HepG2 (cell line): ENCODE results near the gene SLC16A5. TPM values are rescaled to one million over a fixed set of nuclear protein-coding genes. Genes with fewer than 3 reads are reported as not detected.

ENCODE experiments used
- ETV5 ChIP-seq: IDR thresholded peaks from 2 replicates; pipeline ENCODE4 v1.6.1; 2018; ENCODE audit warnings: missing biosample characterization, missing genetic modification reagents, inconsistent platforms, borderline replicate concordance
- KLF6 ChIP-seq: IDR thresholded peaks from 2 replicates; pipeline ENCODE4 v1.8.0; 2016; ENCODE audit warnings: missing biosample characterization, missing genetic modification reagents
- NFKBIZ ChIP-seq: IDR thresholded peaks from 2 replicates; pipeline ENCODE4 v1.6.1; 2018; ENCODE audit warnings: missing genetic modification reagents, missing compliant biosample characterization
- SMAD3 ChIP-seq: sonication (generic); formaldehyde crosslinking; IDR thresholded peaks from 2 replicates; pipeline ENCODE4 v1.4.0; 2020; ENCODE audit warnings: missing genetic modification reagents
- STAG1 ChIP-seq: sonication (generic); formaldehyde crosslinking; IDR thresholded peaks from 2 replicates; pipeline ENCODE4 v1.4.0; 2020; ENCODE audit warnings: missing genetic modification reagents
- ZNF17 ChIP-seq: sonication (generic); formaldehyde crosslinking; IDR thresholded peaks from 2 replicates; pipeline ENCODE4 v1.5.0; 2020; ENCODE audit warnings: mild to moderate bottlenecking, missing genetic modification reagents
- ZNF224 ChIP-seq: sonication (generic); formaldehyde crosslinking; IDR thresholded peaks from 2 replicates; pipeline ENCODE4 v1.5.0; 2020; ENCODE audit warnings: mild to moderate bottlenecking, missing genetic modification reagents
- ZSCAN29 ChIP-seq: sonication (generic); formaldehyde crosslinking; conservative IDR thresholded peaks from 2 replicates; pipeline ENCODE4 v1.4.0; 2020; ENCODE audit warnings: mild to moderate bottlenecking, missing genetic modification reagents
- polyA plus RNA-seq, 8 experiments: library from polyadenylated mRNA; depleted of rRNA in 3 of 8; stranded (reverse) in 7 of 8; unstranded in 1 of 8; fragments of >200 nt; fragmentation: Illumina TruSeq in 4 of 8; extraction: Trizol in 4 of 8; gene quantifications; 2 replicates each; pipeline versions ENCODE4 v1.2.1 to v1.2.3, GENCODE V29; 2011 to 2016; ENCODE audit warnings: low read depth in 4 of 8, missing spikeins in 1 of 8, mixed read lengths in 1 of 8; ENCODE audit not compliant: insufficient read depth in 1 of 8
- total RNA-seq, 5 experiments: library from RNA; depleted of rRNA; stranded (reverse); fragments of >200 nt; fragmentation: Illumina TruSeq; extraction: Trizol; gene quantifications; 2 replicates each; pipeline ENCODE4 v1.2.3, GENCODE V29; 2016; ENCODE audit warnings: low read depth in 1 of 5
- TF ChIP-seq, protein P1 (sequence below): sonication (generic); formaldehyde crosslinking; conservative IDR thresholded peaks from 2 replicates; pipeline ENCODE4 v1.8.0; 2022; ENCODE audit warnings: mild to moderate bottlenecking, moderate library complexity, missing genetic modification reagents
- TF ChIP-seq, protein P2 (sequence below): sonication (generic); formaldehyde crosslinking; IDR thresholded peaks from 2 replicates; pipeline ENCODE4 v1.4.0; 2020; ENCODE audit warnings: missing genetic modification reagents
- TF ChIP-seq, protein P3 (sequence below): IDR thresholded peaks from 2 replicates; pipeline ENCODE4 v1.4.0; 2020; ENCODE audit warnings: mild to moderate bottlenecking, missing genetic modification reagents
- TF ChIP-seq, protein P4 (sequence below): sonication (generic); formaldehyde crosslinking; IDR thresholded peaks from 2 replicates; pipeline ENCODE4 v1.4.0; 2020; ENCODE audit warnings: missing genetic modification reagents
- TF ChIP-seq, protein P5 (sequence below): sonication (generic); formaldehyde crosslinking; IDR thresholded peaks from 2 replicates; pipeline ENCODE4 v1.4.0; 2020; ENCODE audit warnings: mild to moderate bottlenecking, missing genetic modification reagents
- TF ChIP-seq, protein P6 (sequence below): sonication (generic); formaldehyde crosslinking; IDR thresholded peaks from 2 replicates; pipeline ENCODE4 v1.4.0; 2020; ENCODE audit warnings: missing genetic modification reagents

Gene SLC16A5
- total and polyA plus RNA-seq, 2 of the 13 experiments (the other 11 are each of a cell fraction or from before 2014, with no cell fraction given) = 0.69 to 5.6 TPM

DNA sequence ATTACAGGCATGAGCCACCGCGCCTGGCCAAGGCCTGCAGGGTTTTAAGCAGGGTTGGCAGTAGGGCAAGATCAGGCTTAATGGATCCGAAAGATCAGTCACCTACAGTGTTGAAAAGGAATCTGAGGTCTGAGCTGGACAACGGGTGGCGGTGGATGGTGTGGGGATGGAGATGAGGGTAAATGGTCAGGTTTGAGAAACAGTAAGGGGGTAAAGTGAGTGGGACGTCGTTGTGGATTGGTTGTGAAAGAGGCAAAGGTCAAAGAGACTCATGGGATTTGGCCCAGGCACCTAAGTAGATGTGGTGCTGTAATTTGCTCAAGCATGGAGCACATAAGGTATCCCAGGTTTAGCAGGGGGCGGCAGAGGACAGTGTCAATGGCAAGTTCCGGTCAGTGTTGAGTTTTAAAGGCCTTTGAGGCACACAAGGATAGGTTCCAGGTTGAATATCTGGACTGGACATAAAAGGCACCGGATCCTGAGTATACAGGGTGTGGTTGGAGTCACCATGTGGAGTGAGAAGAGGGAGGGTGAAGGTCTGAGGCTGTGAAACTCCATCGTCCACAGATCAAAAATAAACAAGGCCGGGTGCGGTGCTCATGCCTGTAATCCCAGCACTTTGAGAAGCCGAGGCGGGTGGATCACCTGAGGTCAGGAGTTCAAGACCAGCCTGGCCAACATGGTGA is 1.1 kb upstream of the SLC16A5 start (continued):
- TF ChIP-seq, protein P1, sequence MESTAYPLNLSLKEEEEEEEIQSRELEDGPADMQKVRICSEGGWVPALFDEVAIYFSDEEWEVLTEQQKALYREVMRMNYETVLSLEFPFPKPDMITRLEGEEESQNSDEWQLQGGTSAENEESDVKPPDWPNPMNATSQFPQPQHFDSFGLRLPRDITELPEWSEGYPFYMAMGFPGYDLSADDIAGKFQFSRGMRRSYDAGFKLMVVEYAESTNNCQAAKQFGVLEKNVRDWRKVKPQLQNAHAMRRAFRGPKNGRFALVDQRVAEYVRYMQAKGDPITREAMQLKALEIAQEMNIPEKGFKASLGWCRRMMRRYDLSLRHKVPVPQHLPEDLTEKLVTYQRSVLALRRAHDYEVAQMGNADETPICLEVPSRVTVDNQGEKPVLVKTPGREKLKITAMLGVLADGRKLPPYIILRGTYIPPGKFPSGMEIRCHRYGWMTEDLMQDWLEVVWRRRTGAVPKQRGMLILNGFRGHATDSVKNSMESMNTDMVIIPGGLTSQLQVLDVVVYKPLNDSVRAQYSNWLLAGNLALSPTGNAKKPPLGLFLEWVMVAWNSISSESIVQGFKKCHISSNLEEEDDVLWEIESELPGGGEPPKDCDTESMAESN (CRISPR knock-in tag) = 0 out of 2 replicates have a peak, but pooled peaks have one; percentile 56
- TF ChIP-seq KLF6 (CRISPR knock-in tag) (no peak; the same call in 1 of the 2 replicates), ZNF17 (CRISPR knock-in tag) (no peak), STAG1 (CRISPR knock-in tag) (peak; percentile 30), NFKBIZ (CRISPR knock-in tag) (no peak), ETV5 (CRISPR knock-in tag) (peak; percentile 92), SMAD3 (CRISPR knock-in tag) (0 out of 2 replicates have a peak, but pooled peaks have one; percentile 17), ZNF224 (CRISPR knock-in tag) (no peak), ZSCAN29 (peak; percentile 59; the same call in 1 of the 2 replicates)
- TF ChIP-seq, protein P2, sequence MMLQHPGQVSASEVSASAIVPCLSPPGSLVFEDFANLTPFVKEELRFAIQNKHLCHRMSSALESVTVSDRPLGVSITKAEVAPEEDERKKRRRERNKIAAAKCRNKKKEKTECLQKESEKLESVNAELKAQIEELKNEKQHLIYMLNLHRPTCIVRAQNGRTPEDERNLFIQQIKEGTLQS (CRISPR knock-in tag) = no peak
- TF ChIP-seq, protein P3, sequence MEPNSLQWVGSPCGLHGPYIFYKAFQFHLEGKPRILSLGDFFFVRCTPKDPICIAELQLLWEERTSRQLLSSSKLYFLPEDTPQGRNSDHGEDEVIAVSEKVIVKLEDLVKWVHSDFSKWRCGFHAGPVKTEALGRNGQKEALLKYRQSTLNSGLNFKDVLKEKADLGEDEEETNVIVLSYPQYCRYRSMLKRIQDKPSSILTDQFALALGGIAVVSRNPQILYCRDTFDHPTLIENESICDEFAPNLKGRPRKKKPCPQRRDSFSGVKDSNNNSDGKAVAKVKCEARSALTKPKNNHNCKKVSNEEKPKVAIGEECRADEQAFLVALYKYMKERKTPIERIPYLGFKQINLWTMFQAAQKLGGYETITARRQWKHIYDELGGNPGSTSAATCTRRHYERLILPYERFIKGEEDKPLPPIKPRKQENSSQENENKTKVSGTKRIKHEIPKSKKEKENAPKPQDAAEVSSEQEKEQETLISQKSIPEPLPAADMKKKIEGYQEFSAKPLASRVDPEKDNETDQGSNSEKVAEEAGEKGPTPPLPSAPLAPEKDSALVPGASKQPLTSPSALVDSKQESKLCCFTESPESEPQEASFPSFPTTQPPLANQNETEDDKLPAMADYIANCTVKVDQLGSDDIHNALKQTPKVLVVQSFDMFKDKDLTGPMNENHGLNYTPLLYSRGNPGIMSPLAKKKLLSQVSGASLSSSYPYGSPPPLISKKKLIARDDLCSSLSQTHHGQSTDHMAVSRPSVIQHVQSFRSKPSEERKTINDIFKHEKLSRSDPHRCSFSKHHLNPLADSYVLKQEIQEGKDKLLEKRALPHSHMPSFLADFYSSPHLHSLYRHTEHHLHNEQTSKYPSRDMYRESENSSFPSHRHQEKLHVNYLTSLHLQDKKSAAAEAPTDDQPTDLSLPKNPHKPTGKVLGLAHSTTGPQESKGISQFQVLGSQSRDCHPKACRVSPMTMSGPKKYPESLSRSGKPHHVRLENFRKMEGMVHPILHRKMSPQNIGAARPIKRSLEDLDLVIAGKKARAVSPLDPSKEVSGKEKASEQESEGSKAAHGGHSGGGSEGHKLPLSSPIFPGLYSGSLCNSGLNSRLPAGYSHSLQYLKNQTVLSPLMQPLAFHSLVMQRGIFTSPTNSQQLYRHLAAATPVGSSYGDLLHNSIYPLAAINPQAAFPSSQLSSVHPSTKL (CRISPR knock-in tag) = peak; percentile 75; the same call in 1 of the 2 replicates
- TF ChIP-seq, protein P4, sequence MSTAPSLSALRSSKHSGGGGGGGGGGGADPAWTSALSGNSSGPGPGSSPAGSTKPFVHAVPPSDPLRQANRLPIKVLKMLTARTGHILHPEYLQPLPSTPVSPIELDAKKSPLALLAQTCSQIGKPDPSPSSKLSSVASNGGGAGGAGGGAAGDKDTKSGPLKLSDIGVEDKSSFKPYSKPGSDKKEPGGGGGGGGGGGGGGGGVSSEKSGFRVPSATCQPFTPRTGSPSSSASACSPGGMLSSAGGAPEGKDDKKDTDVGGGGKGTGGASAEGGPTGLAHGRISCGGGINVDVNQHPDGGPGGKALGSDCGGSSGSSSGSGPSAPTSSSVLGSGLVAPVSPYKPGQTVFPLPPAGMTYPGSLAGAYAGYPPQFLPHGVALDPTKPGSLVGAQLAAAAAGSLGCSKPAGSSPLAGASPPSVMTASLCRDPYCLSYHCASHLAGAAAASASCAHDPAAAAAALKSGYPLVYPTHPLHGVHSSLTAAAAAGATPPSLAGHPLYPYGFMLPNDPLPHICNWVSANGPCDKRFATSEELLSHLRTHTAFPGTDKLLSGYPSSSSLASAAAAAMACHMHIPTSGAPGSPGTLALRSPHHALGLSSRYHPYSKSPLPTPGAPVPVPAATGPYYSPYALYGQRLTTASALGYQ (CRISPR knock-in tag) = peak; percentile 87
- TF ChIP-seq, protein P5, sequence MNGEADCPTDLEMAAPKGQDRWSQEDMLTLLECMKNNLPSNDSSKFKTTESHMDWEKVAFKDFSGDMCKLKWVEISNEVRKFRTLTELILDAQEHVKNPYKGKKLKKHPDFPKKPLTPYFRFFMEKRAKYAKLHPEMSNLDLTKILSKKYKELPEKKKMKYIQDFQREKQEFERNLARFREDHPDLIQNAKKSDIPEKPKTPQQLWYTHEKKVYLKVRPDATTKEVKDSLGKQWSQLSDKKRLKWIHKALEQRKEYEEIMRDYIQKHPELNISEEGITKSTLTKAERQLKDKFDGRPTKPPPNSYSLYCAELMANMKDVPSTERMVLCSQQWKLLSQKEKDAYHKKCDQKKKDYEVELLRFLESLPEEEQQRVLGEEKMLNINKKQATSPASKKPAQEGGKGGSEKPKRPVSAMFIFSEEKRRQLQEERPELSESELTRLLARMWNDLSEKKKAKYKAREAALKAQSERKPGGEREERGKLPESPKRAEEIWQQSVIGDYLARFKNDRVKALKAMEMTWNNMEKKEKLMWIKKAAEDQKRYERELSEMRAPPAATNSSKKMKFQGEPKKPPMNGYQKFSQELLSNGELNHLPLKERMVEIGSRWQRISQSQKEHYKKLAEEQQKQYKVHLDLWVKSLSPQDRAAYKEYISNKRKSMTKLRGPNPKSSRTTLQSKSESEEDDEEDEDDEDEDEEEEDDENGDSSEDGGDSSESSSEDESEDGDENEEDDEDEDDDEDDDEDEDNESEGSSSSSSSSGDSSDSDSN (CRISPR knock-in tag) = peak; percentile 56; the same call in 1 of the 2 replicates
- TF ChIP-seq, protein P6, sequence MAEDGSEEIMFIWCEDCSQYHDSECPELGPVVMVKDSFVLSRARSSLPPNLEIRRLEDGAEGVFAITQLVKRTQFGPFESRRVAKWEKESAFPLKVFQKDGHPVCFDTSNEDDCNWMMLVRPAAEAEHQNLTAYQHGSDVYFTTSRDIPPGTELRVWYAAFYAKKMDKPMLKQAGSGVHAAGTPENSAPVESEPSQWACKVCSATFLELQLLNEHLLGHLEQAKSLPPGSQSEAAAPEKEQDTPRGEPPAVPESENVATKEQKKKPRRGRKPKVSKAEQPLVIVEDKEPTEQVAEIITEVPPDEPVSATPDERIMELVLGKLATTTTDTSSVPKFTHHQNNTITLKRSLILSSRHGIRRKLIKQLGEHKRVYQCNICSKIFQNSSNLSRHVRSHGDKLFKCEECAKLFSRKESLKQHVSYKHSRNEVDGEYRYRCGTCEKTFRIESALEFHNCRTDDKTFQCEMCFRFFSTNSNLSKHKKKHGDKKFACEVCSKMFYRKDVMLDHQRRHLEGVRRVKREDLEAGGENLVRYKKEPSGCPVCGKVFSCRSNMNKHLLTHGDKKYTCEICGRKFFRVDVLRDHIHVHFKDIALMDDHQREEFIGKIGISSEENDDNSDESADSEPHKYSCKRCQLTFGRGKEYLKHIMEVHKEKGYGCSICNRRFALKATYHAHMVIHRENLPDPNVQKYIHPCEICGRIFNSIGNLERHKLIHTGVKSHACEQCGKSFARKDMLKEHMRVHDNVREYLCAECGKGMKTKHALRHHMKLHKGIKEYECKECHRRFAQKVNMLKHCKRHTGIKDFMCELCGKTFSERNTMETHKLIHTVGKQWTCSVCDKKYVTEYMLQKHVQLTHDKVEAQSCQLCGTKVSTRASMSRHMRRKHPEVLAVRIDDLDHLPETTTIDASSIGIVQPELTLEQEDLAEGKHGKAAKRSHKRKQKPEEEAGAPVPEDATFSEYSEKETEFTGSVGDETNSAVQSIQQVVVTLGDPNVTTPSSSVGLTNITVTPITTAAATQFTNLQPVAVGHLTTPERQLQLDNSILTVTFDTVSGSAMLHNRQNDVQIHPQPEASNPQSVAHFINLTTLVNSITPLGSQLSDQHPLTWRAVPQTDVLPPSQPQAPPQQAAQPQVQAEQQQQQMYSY (CRISPR knock-in tag) = peak; percentile 78
